Measurements from ENCODE around the gene FAM200C. TPM values are rescaled to one million over a fixed set of nuclear protein-coding genes. Genes with fewer than 3 reads are reported as not detected.
A peak's percentile ranks its signal among the peaks of the same experiment; 100 is the strongest.

The FAM200C gene
- total RNA-seq, 2 donors from 2014 or later: 2.7 to 6.0 TPM

DNA sequence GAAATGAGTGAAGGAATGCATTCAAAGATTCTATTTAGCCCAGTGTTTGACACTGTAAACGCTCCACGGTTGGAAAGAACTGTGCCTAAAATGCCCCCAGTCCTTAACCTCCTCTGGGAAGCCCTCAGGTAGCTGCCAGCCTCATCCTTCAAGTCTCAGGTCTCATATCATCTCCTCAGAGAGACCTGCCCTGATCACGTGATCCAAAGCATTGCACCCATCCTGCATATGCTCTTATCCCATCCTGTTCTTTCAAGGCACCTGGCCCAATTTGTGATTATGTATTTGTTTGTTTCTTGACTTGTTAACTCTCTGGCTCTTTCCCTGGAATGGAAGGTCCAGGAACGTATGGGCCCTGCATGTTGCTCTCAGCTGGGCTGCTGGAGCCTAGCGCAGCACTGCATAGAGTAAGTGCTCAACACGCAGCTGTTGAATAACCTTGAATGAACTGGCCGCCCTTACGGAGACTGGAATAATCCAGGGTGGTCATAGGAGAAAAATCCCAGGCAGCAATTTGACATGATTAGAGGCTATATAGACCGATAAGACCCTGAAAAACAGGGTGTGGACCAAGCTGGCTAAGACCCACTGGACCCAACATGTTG is 38.1 kb downstream of the FAM200C start:
- no peak overlapping the region for H3K4me3 ChIP-seq
- DNase-seq (ENCODE audit: low spot score) (no peak), ATAC-seq (ENCODE audit: insufficient number of reproducible peaks, low FRiP score, low read depth) (no peak)
- no peaks in the 10 kb centered on the region for H3K9me3 ChIP-seq
- H3K27ac ChIP-seq: peak overlapping the region in 1 of 2 donors; percentile 40
- H3K36me3 ChIP-seq: no peaks in the 10 kb centered on the region
- peaks cover 29 to 82% of the 10 kb centered on the region in 2 donors for H3K4me1 ChIP-seq (ENCODE audit: control insufficient read depth in 1 of 2, low read depth in 2 of 2)
- TF ChIP-seq, protein P1, sequence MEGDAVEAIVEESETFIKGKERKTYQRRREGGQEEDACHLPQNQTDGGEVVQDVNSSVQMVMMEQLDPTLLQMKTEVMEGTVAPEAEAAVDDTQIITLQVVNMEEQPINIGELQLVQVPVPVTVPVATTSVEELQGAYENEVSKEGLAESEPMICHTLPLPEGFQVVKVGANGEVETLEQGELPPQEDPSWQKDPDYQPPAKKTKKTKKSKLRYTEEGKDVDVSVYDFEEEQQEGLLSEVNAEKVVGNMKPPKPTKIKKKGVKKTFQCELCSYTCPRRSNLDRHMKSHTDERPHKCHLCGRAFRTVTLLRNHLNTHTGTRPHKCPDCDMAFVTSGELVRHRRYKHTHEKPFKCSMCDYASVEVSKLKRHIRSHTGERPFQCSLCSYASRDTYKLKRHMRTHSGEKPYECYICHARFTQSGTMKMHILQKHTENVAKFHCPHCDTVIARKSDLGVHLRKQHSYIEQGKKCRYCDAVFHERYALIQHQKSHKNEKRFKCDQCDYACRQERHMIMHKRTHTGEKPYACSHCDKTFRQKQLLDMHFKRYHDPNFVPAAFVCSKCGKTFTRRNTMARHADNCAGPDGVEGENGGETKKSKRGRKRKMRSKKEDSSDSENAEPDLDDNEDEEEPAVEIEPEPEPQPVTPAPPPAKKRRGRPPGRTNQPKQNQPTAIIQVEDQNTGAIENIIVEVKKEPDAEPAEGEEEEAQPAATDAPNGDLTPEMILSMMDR (IDR thresholded peaks at IDR 0.05): no peak
- no peaks in the 10 kb centered on the region for H3K27me3 ChIP-seq (replicated peaks; ENCODE audit: insufficient read depth)

GRCh38 chr5:160360310-160360709 is 39.5 kb downstream of the FAM200C start:
- TF ChIP-seq, protein P1 (IDR thresholded peaks at IDR 0.05): peak; percentile 9
- peak overlapping the region; percentile 36 for H3K4me3 ChIP-seq

DNA sequence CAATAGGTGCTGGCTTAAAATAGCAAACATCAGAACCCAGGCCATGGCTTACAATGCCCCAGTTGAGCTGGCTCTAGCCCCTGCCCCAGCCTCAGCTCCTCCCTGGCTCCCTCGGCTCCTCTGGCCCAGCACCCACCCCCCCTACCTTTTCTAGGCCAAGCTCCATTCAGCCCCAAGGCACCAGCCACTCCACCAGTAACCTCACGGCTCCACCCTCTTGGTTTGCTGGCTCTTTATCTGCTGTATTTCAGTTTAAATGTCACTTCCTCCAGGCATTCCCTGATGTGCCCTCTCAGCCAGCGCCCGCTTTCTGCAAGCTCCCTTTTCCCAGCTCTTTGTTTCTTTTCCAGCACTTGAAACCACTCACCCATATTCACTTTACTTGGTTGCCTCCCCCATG is 40.0 kb downstream of the FAM200C start:
- H3K27me3 ChIP-seq (replicated peaks; ENCODE audit: insufficient read depth): no peaks in the 10 kb centered on the region
- no peak for DNase-seq (ENCODE audit: low spot score)
- no peaks in the 10 kb centered on the region for H3K36me3 ChIP-seq
- H3K4me3 ChIP-seq: peak overlapping the region; percentile 36
- H3K9me3 ChIP-seq: no peaks in the 10 kb centered on the region
- H3K27ac ChIP-seq: peak overlapping the region; percentile 65 to 68
- H3K4me1 ChIP-seq (ENCODE audit: control insufficient read depth in 1 of 2, low read depth in 2 of 2): peaks cover 31 to 82% of the 10 kb centered on the region in 2 donors
- no peak for ATAC-seq (ENCODE audit: insufficient number of reproducible peaks, low FRiP score, low read depth)
- TF ChIP-seq, protein P1 (IDR thresholded peaks at IDR 0.05): no peak

More at GRCh38 chr5:160360310-160360709, 39.5 kb downstream of the FAM200C start:
- Histone ChIP-seq H3K36me3 (no peaks in the 10 kb centered on the region), H3K4me1 (ENCODE audit: control insufficient read depth in 1 of 2, low read depth in 2 of 2) (peaks cover 31 to 82% of the 10 kb centered on the region in 2 donors), H3K27ac (peak overlapping the region; percentile 65 to 68), H3K27me3 (replicated peaks; ENCODE audit: insufficient read depth) (no peaks in the 10 kb centered on the region), H3K9me3 (no peaks in the 10 kb centered on the region)
- DNase-seq (ENCODE audit: low spot score) (no peak), ATAC-seq (ENCODE audit: insufficient number of reproducible peaks, low FRiP score, low read depth) (no peak)

- TF ChIP-seq, protein P1 (IDR thresholded peaks at IDR 0.05): no peak
- peak overlapping the region; percentile 65 to 81 for H3K27ac ChIP-seq
- ATAC-seq (ENCODE audit: insufficient number of reproducible peaks, low FRiP score, low read depth) (no peak), DNase-seq (ENCODE audit: low spot score) (no peak)
- H3K4me3 ChIP-seq: no peak overlapping the region
- H3K9me3 ChIP-seq: no peaks in the 10 kb centered on the region
- H3K27me3 ChIP-seq (replicated peaks; ENCODE audit: insufficient read depth): no peaks in the 10 kb centered on the region
- peaks cover 31 to 82% of the 10 kb centered on the region in 2 donors for H3K4me1 ChIP-seq (ENCODE audit: control insufficient read depth in 1 of 2, low read depth in 2 of 2)
- H3K36me3 ChIP-seq: no peaks in the 10 kb centered on the region
Measured at GRCh38 chr5:160359242-160359641, 40.6 kb downstream of the FAM200C start.

DNA sequence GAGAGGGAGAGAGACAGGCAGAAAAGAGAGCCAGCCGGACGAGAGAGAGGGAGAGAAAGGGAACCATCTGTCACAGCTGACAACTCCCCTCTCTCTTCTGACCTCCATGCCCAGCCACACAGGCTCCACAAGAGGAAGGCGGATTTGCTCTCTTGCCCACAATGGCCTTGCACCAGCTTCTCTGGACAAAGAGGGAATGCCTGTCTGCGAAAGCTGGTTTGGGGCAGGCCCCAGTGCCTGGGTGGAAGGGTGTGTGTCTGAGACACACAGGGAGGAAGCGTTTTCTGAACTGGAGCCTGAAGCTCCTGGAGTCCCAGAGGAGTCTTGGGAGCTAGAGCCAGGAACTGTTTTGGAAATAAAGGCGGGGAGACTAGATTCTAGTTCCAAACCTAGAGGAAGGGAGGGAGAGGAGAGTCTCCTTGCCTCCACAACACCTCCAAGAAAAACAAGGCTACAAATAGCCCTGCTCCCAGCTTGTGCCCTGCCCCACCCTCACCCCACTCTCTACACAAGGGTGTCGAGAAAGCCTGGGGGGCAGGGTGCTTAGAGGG is 41.9 kb downstream of the FAM200C start:
- TF ChIP-seq, protein P1 (IDR thresholded peaks at IDR 0.05): no peak
- Histone ChIP-seq H3K4me1 (ENCODE audit: control insufficient read depth in 1 of 2, low read depth in 2 of 2) (peaks cover 31 to 78% of the 10 kb centered on the region in 2 donors), H3K36me3 (no peaks in the 10 kb centered on the region), H3K4me3 (peak overlapping the region; percentile 45), H3K27ac (peak overlapping the region; percentile 65 to 81), H3K27me3 (replicated peaks; ENCODE audit: insufficient read depth) (no peaks in the 10 kb centered on the region), H3K9me3 (no peaks in the 10 kb centered on the region)
- DNase-seq (ENCODE audit: low spot score): no peak
- no peak for ATAC-seq (ENCODE audit: insufficient number of reproducible peaks, low FRiP score, low read depth)

All from thoracic aorta (tissue), 2 donors.